NCI-H748 treated with DMSO at 0.1 percent for 48 hours (cell line): ENCODE results near the gene RPH3AL.
"Not testable (repeated sequence)": the region's sequence is repeated elsewhere in the genome, so short reads cannot be mapped to it uniquely, and the experiment has no call there.

Experiments
- DNase-seq: peaks from one replicate; lab custom pipeline; 2025; lab: John Stamatoyannopoulos, UW

The RPH3AL gene

DNA sequence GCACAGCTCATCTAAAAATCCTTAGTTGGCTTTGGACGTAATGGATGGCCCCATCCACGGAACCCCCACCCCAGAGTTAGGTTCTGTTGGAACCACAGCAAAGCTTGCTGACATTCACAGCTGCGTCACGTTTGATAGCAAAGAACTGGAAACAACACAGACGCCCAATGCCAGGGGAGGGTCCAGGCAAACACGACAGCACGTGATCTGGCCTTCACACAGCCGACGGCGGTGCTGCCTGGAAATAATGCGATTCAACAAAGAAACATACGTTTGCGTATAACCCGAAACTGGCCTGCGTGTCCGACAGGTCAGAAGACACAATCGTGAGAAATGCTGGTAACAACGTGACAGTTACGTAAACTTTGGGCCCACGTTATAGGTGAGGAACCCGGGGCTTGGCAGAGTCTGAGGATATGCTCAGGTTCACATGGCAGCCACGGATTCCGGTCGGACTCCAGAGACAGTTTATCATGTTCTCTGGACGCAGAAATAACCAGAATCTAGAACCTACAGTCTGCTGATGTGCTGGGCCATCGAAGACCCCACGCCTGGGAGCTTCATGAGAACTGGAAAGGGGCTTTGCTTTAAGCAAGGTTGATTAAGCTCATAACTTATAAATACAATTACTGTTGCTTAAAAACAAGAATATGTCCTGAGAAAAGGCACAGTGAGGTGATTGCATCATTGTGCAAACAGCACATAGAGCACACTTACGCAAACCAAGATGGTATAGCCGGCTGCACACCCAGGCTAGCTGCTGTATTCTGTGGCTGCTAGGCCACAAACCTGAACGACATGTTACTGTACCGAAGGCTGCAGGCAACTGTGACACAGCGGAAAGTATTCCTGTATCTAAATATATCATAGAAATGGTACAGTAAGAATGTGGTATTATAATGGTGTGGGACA, 70.4 kb downstream of the RPH3AL start:
- no peak for DNase-seq

DNA sequence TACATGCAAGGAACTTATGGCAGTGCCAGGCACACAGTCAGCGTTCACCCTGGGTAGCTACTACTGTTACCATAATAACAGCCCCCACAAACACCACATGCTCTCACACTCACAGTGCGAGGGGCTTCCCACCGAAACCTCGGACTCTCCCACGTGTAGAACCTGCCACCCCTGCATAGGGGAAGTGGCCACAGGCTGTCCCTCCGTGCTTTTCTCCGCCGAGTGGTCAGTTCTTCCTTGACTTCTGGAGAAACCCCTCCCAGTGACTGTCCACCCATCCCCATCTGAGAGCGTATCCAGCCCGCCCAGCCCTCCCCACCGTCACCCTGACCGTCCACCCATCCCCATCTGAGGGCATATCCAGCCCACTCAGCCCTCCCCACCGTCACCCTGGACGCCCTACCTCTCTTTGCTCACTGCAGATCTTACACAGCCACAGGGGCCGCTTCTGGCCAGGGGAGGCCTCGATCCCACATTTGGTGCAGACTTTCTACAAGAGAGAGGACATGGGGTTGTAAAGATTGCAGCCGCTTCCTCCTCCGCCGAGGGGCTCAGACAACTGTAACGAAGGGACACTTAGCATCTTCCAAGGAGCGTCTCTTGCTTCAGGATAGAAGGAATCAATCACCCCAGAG, 71.1 kb downstream of the RPH3AL start:
- no peak for DNase-seq

DNA sequence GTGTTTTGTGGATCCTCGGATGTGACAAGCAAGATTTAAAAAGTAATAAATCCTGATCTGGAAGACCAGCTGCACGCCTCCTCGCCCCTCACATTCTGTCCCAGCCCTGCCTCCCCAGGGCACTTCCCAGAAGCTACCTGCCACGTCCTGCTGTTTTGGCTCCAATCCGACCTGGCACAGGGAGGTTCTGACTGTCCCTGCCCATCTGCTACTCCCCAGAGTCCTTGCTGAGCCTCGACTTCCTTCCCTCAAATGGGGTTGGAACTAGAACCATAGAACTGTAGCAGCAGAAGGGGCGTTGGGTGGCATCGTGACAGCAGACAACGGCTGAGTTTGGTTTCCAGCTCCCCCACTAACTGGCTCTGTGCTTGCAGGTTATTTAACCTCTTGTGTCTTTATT, 71.7 kb downstream of the RPH3AL start:
- no peak for DNase-seq

DNA sequence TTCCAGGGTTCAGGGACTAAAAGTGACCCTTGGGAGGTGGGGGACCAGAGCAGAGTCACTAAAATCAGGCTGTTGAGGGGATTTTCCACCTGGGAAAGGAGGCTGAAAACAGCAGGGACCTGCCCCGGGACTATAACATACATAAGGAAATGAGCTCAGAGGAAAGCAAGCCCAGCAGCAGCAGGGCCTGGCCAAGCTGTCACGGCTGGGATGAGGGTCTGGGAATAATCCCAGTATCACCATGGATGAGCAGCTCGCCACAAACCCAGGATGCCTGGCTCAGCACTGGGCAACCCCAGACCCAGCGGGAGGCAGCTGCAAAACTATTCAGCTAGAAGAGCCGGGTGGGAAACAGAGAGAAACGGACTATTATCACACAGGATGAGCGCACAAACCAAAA, 72.4 kb downstream of the RPH3AL start:
- DNase-seq, result no peak

DNA sequence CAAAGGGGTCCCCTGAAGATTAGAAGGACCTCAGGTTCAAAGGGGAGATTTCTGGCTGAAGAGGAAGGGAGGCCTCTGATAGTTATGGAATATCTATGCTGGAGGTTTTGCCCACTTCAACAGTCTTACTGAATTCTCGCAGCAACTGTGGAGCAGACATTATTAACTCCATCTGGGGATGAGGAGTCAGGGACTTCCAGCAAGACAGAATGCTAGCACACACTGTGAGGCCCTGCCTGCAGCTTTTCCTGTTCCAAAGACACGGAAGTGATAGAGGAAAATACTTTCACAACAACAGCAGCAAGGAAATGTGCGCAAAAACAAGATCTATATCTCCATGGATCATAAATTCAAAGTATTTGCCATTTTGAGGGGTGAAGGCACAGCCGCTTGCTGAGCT, 72.8 kb downstream of the RPH3AL start:
- no peak for DNase-seq

DNA sequence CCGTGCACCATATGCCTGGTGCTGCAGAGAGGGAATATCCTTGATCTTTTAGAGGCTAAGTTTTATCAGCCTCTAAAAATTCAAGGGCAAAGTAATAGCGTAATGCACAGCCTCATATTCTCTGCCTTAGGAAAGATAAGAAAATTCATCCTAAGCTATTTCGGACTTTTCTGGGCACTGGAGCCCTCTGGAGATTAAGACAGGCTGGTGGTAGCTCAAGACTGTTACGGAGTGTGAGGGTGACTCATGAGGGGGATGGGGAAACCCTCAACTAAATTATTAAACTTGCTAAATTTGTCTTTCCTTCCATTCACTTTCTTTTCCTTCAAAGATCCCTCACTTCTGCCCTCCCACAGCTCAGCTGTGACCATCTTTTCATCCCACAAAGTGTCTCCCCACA, 73.3 kb downstream of the RPH3AL start:
- no peak for DNase-seq

DNA sequence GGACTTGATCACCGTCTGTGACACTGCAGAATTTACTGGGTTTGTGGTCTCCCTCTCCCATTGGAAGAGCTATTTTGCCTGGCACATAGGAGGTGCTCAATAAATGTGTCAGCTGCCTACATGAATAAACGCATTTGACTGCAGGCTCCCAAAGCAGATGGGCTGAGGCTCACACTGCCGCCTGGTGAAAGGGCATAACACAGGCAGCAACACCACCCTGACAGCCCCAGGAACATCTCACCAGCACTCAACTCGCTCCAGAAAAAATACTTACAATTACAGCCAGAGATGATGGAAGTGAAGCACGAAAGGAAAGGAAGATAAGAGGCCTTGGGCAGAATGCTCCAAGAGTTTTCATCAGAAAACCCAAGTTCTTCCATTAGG, 73.9 kb downstream of the RPH3AL start:
- DNase-seq, result no peak

DNA sequence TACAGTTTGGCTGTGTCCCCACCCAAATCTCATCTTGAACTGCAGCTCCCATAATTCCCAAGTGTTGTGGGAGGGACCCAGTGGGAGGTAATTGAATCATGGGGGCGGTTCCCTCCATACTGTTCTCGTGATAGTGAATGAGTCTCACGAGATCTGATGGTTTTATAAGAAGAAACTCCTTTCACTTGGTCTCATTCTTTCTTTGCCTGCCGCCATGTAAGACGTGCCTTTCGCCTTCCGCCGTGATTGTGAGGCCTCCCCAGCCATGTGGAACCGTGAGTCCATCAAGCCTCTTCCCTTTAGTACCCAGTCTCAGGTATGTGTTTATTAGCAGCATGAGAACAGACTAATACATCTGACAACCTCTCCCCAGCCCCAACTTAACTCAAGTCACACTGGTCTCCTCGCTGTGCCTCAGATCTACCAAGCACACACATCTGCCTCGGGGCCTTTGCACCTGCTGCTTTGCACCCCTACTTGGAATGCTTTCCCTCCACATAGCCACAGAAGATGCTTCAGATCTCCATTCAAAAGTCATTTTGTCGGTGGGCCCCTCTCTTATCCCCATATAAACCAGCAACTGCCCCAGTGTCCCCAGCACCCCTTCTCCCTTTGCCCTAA, 74.4 kb downstream of the RPH3AL start:
- no peak for DNase-seq

DNA sequence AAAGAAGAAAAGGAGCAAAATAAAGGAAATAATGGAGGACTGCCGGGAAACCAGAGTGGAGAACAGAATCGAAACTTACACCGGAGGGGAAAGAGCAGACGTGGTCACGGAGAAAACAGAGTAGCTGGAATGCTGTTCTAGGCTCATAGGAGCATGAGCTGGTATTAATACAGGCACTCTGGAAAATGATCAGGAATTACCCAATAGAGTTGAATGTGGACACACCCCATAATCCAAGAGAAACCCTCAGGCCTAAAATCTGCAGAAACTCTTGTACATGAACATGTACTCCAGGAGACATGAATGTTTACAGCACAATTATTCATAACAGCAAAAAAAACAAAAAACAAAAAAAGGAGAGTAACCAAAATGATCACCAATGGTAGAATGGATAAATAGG, 77.7 kb downstream of the RPH3AL start:
- DNase-seq, result no peak

DNA sequence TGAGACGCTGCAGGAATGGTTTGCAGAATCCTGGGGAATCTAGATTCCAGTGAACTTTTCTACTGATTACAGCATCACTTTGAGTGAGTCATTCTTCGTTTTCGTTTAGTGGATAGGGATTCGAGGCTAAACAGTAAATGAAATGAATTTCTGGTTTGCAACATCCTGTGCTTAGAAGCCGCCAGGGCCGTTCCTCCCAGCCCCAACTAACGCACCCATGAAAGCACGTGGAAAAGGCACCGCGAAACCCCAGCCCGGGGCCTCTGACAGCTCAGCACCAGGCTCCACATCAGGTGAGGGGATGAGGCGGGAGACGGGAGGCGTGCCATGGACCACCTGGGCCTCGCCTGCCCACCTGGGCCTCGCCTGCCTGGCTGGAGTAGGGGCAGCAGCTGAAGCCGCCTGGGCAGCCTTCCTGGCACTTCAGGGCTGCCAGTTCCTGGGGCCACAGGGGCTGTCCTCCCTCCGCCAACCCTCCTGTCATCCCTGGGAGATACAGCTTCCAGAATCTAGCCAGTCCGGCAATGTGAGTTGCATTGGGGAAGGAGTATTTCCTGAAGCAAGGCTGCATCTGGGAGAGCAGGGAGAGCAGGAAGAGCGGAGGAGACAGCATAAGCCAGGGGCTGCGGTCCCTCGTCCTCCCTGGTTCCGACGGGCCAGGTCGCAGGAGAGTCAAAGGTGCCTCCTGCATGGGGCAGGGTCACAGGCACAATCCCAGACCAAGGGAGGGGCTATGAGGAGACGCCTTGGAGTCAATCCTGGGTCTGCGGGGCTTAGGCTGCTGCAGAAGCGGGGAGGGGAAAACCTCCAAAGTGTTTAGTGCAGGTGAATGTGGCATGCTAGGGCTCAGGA, 78.4 kb downstream of the RPH3AL start:
- DNase-seq, result no peak

DNA sequence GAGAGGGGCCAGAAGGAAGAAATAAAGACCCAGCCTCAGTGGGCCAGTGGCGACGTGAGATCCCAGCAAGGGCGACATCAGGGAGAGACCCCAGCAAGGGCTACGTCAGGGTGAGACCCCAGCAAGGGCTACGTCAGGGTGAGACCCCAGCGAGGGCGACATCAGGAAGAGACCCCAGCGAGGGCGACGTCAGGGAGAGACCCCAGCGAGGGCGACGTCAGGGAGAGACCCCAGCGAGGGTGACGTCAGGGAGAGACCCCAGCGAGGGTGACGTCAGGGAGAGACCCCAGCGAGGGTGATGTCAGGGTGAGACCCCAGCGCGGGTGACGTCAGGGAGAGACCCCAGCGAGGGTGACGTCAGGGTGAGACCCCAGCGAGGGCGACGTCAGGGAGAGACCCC, 79.8 kb downstream of the RPH3AL start:
- not testable (repeated sequence) for DNase-seq

DNA sequence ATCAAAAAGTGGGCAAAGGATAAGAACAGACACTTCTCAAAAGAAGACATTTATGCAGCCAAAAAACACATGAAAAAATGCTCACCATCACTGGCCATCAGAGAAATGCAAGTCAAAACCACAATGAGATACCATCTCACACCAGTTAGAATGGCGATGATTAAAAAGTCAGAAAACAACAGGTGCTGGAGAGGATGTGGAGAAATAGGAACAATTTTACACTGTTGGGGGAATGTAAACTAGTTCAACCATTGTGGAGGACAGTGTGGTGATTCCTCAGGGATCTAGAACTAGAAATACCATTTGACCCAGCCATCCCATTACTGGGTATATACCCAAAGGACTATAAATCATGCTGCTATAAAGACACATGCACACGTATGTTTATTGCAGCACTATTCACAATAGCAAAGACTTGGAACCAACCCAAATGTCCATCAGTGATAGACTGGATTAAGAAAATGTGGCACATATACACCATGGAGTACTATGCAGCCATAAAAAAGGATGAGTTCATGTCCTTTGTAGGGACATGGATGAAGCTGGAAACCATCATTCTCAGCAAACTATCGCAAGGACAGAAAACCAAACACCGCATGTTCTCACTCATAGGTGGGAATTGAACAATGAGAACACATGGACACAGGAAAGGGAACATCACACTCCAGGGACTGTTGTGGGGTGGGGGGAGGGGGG, 80.5 kb downstream of the RPH3AL start:
- DNase-seq, result not testable (repeated sequence)

DNA sequence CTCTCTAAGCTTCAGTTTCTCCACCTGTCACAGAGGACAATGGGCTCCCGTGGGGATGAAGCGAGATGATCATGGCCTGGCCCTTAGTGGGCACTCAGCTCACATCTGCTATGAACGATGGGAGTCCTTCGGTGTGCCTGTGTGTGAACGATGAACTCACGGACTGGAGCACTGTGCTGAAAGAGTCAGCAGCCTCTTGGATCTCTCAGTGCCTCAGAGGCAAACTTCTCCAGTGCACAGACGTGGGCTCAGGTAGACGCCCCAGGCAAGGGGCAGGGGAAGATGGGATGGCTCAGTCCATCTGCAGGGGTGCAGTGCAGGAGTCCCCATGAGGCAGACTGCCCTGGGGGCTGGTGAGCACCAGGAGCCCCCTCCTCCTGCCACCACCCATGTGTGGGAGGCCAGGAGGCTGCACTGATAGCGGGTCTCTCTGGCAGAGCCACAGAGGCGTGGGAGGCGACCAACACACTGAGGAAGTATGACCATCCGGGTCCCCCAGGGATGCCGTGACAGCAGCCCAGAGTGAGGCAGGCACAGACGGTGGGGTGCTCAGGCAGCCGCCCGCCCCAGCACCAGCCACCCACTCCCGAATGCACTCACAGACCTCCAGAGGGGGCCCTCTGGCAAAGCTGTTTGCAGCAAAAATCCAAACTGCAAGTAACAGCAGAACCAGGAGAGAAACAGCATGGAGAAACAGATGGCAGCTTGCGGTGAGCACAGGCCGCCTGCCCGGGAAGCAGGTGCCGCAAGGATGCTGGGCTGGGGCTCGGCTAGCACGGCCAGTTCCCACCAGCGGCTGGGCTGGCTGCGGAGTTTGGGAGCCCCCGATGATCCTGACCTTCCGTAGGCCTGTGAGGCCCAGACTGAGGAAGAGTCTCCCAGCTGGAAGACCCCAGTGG, 82.7 kb downstream of the RPH3AL start:
- no peak for DNase-seq

DNA sequence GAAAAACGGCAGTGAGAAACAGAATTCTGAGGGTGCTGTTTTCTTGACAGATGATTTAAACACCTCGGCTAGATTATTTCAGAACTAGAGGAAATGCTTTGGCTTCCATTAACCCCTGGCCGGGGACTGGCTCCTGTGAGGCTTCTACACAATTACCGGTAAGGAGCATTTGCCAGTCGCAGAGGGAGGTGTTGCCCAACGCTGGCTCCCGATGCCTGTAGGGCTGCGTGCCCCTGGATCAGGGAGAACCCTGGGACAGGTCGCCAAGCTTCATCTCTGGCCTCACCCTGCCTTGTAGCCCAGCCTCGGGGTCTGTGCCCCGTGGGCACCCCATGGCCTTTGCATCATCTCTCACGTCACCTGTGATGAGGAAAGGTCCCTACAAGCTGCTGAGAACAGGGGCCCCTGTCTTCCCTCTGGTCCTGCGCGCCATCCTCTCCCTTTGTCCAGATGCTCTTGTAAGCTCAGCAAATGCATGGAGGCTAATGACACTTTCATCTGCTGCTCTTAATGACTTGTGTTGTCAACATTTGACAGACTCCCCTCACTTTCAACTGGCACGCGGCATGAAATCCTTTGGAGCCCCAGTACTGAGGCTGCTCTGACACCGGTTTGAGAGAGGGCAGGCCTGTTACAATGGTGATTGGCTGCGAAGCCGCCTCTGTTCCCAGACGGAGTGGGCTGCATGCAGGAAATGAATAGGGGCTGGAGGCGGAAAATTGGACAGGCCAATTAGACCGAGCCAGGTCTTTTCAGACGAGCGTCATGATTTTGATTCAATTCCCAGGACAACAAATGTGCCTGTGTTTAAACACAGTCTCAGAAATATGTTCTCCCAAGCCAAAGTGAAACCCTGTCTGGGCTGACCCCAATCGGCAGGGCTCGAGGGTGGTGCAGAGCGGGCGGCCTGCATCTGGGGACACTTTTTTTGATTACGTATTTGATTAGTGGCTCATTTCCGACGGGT, 85.6 kb downstream of the RPH3AL start:
- DNase-seq, result no peak

DNA sequence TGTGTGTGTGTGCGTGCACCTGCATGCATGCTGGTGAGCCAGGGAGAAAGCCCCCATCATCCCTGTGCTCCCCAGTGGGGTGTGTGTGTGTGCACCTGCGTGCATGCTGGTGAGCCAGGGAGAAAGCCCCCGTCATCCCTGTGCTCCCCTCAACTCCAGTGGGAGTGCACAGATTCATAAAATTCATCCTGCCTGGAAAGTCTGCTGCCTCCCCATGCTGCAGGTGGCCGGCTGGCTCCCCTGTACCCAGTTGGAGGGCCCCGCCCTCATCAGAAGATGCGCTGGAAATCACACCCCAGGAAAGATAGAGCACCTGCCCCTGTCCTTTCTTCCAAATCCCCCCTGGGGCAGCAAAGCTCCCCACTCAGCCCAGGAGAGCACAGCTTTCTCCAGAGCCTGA, 86.4 kb downstream of the RPH3AL start:
- no peak for DNase-seq

DNA sequence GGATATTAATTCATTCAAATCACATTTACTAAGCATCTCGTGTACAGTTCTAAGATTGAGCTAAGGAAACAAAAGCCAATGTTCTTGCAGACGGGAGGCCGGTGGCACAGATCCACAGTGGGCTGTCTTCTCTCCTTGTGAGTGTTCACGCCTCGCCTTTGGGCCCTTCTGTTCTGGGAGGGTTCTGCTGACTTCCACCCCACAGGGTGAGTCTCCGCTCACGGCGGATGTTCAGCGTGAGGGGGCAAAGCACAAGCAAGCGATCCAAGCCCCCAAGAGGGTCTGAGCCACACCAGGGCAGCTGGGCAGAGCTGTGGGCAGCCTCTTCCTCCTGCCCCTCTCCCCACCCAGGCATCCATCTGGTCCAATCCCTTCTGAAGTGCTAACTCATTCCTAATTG, 86.9 kb downstream of the RPH3AL start:
- DNase-seq, result no peak

DNA sequence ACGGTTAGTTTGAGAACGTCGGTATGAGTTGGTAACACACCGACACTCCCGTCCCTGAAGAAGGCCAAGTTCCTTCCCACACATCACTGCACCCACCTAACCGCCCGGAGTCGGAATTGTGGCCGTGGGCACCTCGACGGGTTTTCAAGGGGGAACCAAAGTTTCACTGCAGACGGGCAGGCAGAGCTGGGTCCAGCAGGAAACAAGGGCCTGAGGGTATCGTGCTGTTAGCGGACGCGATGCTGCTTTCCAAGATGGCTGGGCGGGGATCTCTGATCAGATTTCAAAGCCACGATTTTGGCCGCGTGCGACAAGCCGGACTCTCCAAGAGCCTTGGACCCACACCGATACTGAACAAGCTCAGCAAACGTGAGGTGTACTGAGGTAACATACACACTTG, 88.8 kb downstream of the RPH3AL start:
- no peak for DNase-seq

DNA sequence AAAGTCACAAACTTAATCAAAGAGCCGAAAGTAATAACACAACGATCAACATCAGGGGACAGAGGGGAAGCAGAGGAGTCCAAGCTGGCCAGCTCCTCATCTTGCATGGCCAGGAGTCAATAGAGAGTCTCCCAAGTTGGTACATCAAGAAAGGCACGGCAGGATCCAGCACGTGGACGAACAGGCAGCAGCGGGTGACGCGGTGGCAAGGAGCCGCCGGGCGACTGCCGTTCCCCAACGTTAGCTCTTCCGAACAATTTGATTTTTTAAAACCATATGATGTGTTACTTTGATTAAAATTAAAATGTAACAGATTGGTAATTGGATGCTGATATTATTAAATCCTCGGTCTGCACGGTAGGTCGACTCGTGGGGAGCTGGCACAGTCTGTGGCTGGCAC, 89.3 kb downstream of the RPH3AL start:
- no peak for DNase-seq

DNA sequence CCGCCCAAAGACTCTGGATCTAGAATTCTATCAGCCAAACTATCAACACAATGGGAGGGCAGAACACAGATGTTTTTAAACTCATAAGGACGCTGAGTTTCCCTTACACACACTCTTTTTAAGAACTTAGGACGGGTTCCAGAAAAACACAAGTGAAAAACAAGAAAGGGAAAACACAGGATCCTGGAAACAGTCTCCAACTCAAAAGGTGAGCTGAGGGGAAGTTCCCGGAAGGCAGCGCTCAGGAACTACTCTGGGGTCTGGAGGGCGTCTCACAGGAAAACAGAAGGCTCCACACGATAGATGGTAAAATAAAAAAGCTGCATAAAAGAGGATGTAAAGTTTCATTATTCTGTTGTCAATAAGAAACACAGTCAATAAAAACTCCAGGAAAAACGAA, 91.0 kb downstream of the RPH3AL start:
- DNase-seq, result no peak
